Measurements from ENCODE around the gene USP22. TPM values are rescaled to one million over a fixed set of nuclear protein-coding genes. Genes with fewer than 3 reads are reported as not detected.
"Not testable (repeated sequence)": the region's sequence is repeated elsewhere in the genome, so short reads cannot be mapped to it uniquely, and the experiment has no call there.

The USP22 gene
- total RNA-seq, 2 donors from 2014 or later = 379 to 396 TPM

DNA sequence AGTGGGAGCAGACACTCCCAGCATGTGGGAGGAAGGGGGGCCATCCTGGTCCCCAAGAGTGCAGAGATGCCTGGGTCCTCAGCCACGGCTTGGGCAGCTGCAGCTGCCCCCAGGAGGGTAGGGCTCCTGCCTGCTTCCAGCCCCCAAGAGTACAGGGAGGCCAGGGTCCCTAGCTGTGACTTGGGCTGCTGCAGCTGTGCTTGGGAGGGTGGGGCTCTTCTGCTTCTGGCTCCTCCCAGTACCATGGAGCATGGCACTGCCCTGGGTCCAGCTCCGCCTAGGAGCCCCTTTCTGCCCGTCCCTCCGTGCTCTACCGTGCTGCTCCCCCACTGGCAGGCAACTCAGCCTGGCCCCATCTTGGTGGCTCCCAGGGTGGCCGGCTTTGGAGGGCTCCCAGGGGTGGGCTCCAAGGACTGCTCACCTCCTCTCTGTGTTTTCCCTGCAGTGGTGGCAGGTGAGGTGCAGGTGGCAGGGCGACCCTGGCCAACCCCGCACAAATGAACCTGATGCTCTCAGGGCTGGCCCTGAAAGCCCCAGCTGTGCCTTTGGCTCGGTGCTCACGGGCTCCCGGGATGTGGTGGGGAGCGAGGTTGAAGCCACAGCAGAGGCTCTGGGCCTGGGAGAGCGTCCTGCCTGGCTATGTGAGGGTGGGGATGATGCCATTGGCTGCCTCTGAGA is 18.5 kb upstream of the USP22 start:
- Mint-ChIP-seq H3K9me3 (no peaks in the 10 kb centered on the region), H3K4me3 (no peak overlapping the region), H3K4me1 (peaks cover 4% of the 10 kb centered on the region), H3K27ac (no peak overlapping the region), H3K27me3 (ENCODE audit: insufficient read depth) (no peaks in the 10 kb centered on the region), H3K36me3 (ENCODE audit: low read depth) (no peaks in the 10 kb centered on the region)
- H3K9ac ChIP-seq (ENCODE audit: extremely low read depth, low read length, poor library complexity, severe bottlenecking) = no peak overlapping the region
- no peaks in the 10 kb centered on the region for H3K27me3 ChIP-seq (ENCODE audit: control insufficient read depth, insufficient read depth, low read length, poor library complexity, severe bottlenecking)
- H3K9me3 ChIP-seq (ENCODE audit: control insufficient read depth, low read length) = no peaks in the 10 kb centered on the region
- no peak overlapping the region for H3K27ac ChIP-seq (ENCODE audit: low read depth, low read length)
- 90 to 92% methylated on average over 2 to 13 of the region's 13 CpGs for WGBS, 2 experiments (ENCODE audit: insufficient coverage in 1 of 2, insufficient read length in 1 of 2)
- TF ChIP-seq, protein P1, sequence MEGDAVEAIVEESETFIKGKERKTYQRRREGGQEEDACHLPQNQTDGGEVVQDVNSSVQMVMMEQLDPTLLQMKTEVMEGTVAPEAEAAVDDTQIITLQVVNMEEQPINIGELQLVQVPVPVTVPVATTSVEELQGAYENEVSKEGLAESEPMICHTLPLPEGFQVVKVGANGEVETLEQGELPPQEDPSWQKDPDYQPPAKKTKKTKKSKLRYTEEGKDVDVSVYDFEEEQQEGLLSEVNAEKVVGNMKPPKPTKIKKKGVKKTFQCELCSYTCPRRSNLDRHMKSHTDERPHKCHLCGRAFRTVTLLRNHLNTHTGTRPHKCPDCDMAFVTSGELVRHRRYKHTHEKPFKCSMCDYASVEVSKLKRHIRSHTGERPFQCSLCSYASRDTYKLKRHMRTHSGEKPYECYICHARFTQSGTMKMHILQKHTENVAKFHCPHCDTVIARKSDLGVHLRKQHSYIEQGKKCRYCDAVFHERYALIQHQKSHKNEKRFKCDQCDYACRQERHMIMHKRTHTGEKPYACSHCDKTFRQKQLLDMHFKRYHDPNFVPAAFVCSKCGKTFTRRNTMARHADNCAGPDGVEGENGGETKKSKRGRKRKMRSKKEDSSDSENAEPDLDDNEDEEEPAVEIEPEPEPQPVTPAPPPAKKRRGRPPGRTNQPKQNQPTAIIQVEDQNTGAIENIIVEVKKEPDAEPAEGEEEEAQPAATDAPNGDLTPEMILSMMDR (conservative IDR thresholded peaks at IDR 0.05) = no peak
- peak; percentile 54 for DNase-seq
- no peaks in the 10 kb centered on the region for H3K4me1 ChIP-seq (ENCODE audit: control insufficient read depth, insufficient read depth, low read length)
- H3K4me3 ChIP-seq (ENCODE audit: low read length) = no peak overlapping the region
- H3K36me3 ChIP-seq (ENCODE audit: control insufficient read depth, insufficient read depth, low read length) = no peaks in the 10 kb centered on the region

DNA sequence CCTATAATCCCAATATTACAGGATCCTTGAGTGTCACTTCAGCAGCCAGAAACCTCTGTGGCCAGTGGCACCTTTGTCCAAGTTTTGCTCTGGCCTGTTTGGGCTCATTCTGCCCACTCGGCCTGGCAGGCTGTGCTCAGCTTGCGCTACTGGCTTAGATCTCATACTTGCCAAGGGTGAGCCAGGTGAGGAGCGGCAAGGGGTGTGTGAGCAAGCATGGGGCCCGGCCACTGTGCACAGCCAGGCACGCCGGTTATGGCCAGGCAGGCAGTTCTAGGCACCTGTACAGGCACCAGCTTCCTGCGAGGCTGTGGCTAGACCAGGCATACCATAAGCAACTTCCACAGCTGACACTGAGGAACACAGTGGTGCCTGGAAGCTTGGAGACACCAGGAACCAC is 16.9 kb upstream of the USP22 start:
- TF ChIP-seq, protein P1 (conservative IDR thresholded peaks at IDR 0.05) = no peak
- no peaks in the 10 kb centered on the region for H3K27me3 Mint-ChIP-seq (ENCODE audit: insufficient read depth)
- no peak overlapping the region for H3K27ac Mint-ChIP-seq
- H3K4me1 Mint-ChIP-seq = peaks cover 4% of the 10 kb centered on the region
- DNase-seq = peak; percentile 55
- H3K4me3 ChIP-seq (ENCODE audit: low read length) = no peak overlapping the region
- H3K27me3 ChIP-seq (ENCODE audit: control insufficient read depth, insufficient read depth, low read length, poor library complexity, severe bottlenecking) = no peaks in the 10 kb centered on the region
- no peaks in the 10 kb centered on the region for H3K9me3 ChIP-seq (ENCODE audit: control insufficient read depth, low read length)
- 89 to 93% methylated on average over 3 to 7 of the region's 7 CpGs for WGBS, 2 experiments (ENCODE audit: insufficient coverage in 1 of 2, insufficient read length in 1 of 2)
- no peak overlapping the region for H3K9ac ChIP-seq (ENCODE audit: extremely low read depth, low read length, poor library complexity, severe bottlenecking)
- H3K4me3 Mint-ChIP-seq = no peak overlapping the region
- no peaks in the 10 kb centered on the region for H3K36me3 Mint-ChIP-seq (ENCODE audit: low read depth)
- no peaks in the 10 kb centered on the region for H3K36me3 ChIP-seq (ENCODE audit: control insufficient read depth, insufficient read depth, low read length)
- H3K9me3 Mint-ChIP-seq = no peaks in the 10 kb centered on the region
- no peak overlapping the region for H3K27ac ChIP-seq (ENCODE audit: low read depth, low read length)
- no peaks in the 10 kb centered on the region for H3K4me1 ChIP-seq (ENCODE audit: control insufficient read depth, insufficient read depth, low read length)

DNA sequence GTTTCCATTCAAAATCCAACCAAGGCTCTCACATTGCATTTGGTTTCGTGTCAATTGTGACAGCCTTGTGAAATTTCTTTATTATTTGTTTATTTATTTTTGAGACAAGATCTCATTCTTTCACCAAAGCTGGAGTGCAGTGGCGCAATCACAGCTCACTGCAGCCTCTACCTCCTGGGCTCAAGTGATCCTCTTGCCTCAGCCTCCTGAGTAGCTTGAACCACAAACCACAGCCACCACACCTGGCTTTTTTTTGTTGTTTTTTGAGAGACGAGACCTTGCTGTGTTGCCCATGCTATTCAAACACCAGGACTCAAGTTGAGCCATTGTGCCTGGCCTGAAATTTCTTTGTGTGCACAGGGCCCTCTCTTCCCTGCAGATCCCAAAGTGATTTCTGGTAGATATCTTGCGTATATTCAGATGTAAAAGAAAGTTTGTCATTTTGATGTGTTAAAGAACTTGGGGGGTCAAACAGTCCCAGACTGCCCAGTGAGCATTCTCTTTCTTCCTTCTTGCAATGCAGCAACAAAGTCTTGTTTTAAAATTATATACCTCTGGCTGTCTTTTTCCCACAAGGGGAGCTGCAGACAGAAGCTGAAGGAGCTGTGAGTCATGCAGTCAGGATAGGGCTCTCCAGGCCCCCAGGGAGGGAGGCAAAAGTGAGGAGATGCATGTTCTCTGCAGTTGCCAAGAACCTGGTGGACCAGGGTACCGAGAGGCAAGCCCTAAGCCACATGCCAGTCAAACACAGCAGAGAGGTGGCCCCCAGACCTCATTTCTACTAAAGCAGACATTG is 15.5 kb upstream of the USP22 start:
- Mint-ChIP-seq H3K9me3 (no peaks in the 10 kb centered on the region), H3K36me3 (ENCODE audit: low read depth) (no peaks in the 10 kb centered on the region), H3K27me3 (ENCODE audit: insufficient read depth) (no peaks in the 10 kb centered on the region), H3K27ac (no peak overlapping the region), H3K4me3 (no peak overlapping the region), H3K4me1 (peaks cover 4% of the 10 kb centered on the region)
- H3K36me3 ChIP-seq (ENCODE audit: control insufficient read depth, insufficient read depth, low read length) = no peaks in the 10 kb centered on the region
- H3K9me3 ChIP-seq (ENCODE audit: control insufficient read depth, low read length) = no peaks in the 10 kb centered on the region
- WGBS, 2 experiments (ENCODE audit: insufficient coverage in 1 of 2, insufficient read length in 1 of 2) = 83 to 89% methylated on average over 2 to 5 of the region's 5 CpGs
- DNase-seq = peak; percentile 82
- H3K4me1 ChIP-seq (ENCODE audit: control insufficient read depth, insufficient read depth, low read length) = no peaks in the 10 kb centered on the region
- peak overlapping the region; percentile 24 for H3K27ac ChIP-seq (ENCODE audit: low read depth, low read length)
- H3K9ac ChIP-seq (ENCODE audit: extremely low read depth, low read length, poor library complexity, severe bottlenecking) = no peak overlapping the region
- TF ChIP-seq, protein P1 (conservative IDR thresholded peaks at IDR 0.05) = peak; percentile 44
- H3K27me3 ChIP-seq (ENCODE audit: control insufficient read depth, insufficient read depth, low read length, poor library complexity, severe bottlenecking) = no peaks in the 10 kb centered on the region
- H3K4me3 ChIP-seq (ENCODE audit: low read length) = no peak overlapping the region

DNA sequence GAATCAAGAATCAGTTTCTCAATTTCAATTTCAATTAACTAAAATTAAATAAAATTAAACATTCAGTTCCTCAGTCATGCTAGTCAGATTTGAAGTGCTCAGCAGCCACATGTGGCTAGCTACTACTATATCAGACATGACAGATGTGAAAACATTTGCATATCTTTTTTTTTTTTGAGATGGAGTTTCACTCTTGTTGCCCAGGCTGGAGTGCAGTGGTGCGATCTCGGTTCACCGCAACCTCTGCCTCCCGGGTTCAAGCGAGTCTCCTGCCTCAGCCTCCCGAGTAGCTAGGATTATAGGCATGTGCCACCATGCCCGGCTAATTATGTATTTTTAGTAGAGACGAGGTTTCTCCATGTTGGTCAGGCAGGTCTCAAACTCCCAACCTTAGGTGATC is 10.2 kb upstream of the USP22 start:
- not testable (repeated sequence) for H3K36me3 ChIP-seq (ENCODE audit: control insufficient read depth, insufficient read depth, low read length); DNase-seq; H3K4me3 Mint-ChIP-seq; H3K4me1 ChIP-seq (ENCODE audit: control insufficient read depth, insufficient read depth, low read length); H3K9ac ChIP-seq (ENCODE audit: extremely low read depth, low read length, poor library complexity, severe bottlenecking); H3K27me3 Mint-ChIP-seq (ENCODE audit: insufficient read depth); H3K36me3 Mint-ChIP-seq (ENCODE audit: low read depth); H3K4me1 Mint-ChIP-seq; H3K4me3 ChIP-seq (ENCODE audit: low read length); H3K9me3 ChIP-seq (ENCODE audit: control insufficient read depth, low read length); H3K27me3 ChIP-seq (ENCODE audit: control insufficient read depth, insufficient read depth, low read length, poor library complexity, severe bottlenecking); H3K9me3 Mint-ChIP-seq; H3K27ac ChIP-seq (ENCODE audit: low read depth, low read length); H3K27ac Mint-ChIP-seq
- 94 to 95% methylated on average over 8 of the region's 8 CpGs for WGBS, 2 experiments (ENCODE audit: insufficient coverage in 1 of 2, insufficient read length in 1 of 2)
